HG03280 (cell line): ENCODE results near the gene LCN12.

Experiments used
- ATAC-seq: cut with Tn5 transposase; IDR thresholded peaks from one replicate; pipeline ENCODE4 v1.9.1; 2021; ENCODE audit warnings: mild to moderate bottlenecking, moderate library complexity; ENCODE audit not compliant: unreplicated experiment

The LCN12 gene

DNA sequence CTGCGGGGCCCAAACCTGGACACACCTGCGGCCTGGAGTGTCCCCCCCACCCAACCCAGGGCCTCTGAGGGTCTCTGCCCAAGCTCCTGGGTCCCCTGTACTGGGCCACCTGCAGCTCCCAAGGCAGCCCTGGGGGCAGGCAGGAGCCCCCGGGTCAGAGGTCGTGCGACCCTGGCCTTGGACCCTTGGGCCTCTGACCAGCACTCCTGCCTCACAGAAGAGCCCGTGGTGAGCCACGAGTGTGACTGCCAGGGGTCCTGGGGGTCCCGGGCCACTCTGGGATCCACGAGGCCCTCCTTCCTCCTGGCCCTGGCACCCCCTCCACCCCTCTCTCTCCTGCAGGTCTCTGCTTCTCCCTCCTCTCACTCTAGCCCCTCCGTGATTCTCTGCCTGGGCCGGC is 20.3 kb downstream of the LCN12 start:
- no peak for ATAC-seq

- no peak for ATAC-seq
These were observed 20.7 kb downstream of the LCN12 start for GRCh38 chr9:136972743-136973142.

DNA sequence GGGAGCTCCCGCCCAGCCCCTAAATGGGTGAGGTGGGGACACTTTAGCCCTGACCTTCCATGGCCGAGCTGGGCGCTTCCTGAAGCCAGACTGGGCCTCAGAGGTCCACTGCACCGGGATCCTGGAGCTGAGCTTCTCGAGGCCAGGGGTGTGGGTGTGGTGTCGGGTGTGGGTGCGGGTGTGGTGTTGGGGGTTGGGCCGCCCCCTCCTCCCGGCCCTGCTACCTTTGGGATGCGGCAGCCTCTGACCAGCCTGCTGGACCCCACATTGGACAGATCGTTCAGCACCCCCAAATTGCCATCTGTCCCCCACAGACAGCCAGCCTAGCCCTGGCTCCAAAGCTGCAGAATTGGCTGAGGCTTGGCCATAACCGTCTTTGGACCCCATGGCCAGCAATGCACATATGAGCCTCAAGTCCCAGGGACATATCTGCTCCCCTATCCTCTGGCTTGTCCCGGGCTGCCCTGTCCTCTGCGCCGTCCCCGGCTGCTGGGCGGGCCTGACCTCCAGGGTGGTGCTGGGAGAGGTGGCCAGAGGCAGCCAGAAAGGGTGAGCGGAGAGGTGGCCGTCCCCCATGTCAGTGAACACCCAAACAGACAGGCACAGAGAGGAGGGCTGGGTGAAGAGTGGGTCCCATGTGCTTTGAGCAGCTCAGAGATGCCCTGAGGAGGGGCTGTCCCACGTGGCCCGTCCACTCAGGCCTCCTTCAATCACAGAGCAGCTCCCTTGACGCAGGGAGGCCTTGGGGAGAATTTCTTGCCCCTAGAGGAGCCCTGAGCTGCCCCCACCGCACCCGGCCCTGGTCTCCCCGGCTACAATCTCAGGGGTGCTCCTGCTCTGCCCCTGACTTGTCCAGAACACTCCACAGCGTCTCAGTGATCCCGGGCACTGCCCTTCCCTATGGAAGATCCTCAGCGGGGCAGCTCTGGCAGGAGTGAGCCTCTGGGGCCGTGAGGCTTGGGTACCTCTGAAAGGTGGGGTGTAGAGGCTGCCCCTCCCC is 21.8 kb downstream of the LCN12 start:
- ATAC-seq, result no peak

- no peak for ATAC-seq
These were observed 22.9 kb downstream of the LCN12 start for GRCh38 chr9:136974817-136975535.

GRCh38 chr9:136975644-136976043 is 23.6 kb downstream of the LCN12 start:
- no peak for ATAC-seq

DNA sequence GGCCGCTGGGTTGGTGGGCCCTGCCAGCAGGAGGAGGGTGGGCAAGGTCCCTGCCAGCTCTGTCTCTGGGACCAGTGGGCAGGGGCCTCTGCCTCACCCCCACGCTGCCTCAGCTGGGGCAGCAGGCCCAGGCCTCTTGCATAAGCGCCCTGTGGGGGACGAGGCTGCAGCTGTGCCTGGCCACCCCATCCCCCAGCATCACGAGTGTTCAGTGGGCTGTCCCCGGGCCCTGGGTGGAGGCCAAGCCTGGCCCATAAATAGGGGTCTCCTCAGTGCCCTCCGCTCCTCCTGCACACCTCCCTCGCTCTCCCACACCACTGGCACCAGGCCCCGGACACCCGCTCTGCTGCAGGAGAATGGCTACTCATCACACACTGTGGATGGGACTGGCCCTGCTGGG is 25.1 kb downstream of the LCN12 start, which contains the start of gene PTGDS:
Gene PTGDS, plus strand, starts transcription at position 282 of the 400 bp plus-strand sequence. Its CDS starts 75 bp downstream, at position 357.
- no peak for ATAC-seq

DNA sequence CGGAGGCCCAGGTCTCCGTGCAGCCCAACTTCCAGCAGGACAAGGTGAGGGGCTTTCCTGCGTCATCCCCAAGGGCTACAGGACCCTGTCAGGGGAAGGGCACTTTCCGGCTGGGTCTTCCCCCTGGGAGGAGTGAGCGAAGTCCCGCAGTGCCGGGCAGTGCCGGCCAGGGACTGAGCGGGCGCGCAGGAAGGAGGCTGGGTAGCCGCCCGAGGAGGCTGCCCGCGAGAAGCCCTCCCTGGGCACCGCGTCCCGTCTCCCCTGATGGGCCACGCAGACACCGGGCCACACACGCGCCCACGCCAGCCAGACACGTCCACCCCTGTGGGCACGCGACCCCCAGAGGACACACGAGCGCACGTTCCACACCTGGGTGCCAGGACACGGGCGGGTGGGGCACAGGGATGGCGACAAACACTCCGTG is 25.6 kb downstream of the LCN12 start:
- ATAC-seq, result no peak

GRCh38 chr9:136978073-136978864 is 26.2 kb downstream of the LCN12 start:
- ATAC-seq, result no peak

DNA sequence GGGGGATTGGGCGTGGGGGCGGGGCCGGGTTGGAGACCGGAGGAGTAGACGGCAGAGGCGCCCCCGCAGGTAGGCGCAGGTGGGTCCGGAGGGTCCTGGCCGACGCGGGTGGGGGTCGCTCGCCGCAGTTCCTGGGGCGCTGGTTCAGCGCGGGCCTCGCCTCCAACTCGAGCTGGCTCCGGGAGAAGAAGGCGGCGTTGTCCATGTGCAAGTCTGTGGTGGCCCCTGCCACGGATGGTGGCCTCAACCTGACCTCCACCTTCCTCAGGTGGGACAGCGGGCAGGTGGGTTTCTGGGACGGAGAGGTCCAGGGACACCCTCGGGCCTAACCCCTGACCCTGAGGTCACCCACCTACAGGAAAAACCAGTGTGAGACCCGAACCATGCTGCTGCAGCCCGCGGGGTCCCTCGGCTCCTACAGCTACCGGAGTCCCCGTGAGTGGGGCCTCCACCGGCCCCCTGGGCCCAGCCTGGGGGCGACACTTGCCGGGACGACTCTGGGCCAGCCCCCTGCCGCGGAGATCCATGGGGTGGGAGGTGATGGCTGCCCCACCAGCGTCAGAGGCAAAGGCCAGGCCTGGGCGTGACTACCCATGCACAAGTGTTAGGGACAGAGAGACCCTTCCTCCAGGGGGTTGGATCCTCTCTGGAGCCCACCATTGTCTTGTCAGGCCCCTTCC is 26.9 kb downstream of the LCN12 start:
- ATAC-seq, result no peak

GRCh38 chr9:136979769-136980587 is 27.9 kb downstream of the LCN12 start:
- no peak for ATAC-seq

GRCh38 chr9:136980669-136981478 is 28.8 kb downstream of the LCN12 start:
- ATAC-seq, result no peak

GRCh38 chr9:136981588-136982231 is 29.6 kb downstream of the LCN12 start:
- no peak for ATAC-seq

- no peak for ATAC-seq
These were observed 30.4 kb downstream of the LCN12 start, which contains the start of gene LCNL1 for GRCh38 chr9:136982232-136983051. TSS of gene LCNL1 (plus strand) at chr9:136982993. CDS start at chr9:136983587, 594 bp downstream.

DNA sequence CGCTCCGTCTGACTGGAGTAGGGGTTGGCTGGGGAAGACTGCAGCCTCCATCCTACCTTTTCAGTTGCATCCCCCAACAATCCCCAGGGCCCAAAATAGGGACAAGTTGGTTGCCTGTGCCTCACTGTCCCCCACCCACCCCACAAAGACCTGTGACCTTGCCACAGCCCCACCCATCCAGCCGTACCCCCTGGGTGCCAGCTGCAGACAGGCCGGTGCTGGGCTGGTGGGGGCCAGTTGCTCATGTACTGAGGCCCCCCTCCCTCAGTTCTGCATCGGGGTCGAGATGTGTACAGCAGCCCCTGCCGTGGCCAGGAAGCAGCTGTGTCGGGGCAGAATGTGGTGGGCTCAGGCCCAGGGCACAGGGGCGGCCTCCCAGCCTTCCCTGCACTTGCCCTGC is 31.1 kb downstream of the LCN12 start:
- no peak for ATAC-seq

GRCh38 chr9:136983656-136984314 is 31.7 kb downstream of the LCN12 start:
- ATAC-seq, result no peak

- no peak for ATAC-seq
These were observed 32.5 kb downstream of the LCN12 start for GRCh38 chr9:136984464-136985026.
